ENCODE data around the gene ITFG1.

- TF ChIP-seq CTCF (IDR thresholded peaks at IDR 0.05): no peak
- no peak for TF ChIP-seq POLR2A (IDR thresholded peaks at IDR 0.05)
These were observed 31.2 kb upstream of the ITFG1 start for GRCh38 chr16:47492036-47492427.

Data from lower leg skin (tissue), 3 donors.